ENCODE measurements around the gene HIP1R.

DNA sequence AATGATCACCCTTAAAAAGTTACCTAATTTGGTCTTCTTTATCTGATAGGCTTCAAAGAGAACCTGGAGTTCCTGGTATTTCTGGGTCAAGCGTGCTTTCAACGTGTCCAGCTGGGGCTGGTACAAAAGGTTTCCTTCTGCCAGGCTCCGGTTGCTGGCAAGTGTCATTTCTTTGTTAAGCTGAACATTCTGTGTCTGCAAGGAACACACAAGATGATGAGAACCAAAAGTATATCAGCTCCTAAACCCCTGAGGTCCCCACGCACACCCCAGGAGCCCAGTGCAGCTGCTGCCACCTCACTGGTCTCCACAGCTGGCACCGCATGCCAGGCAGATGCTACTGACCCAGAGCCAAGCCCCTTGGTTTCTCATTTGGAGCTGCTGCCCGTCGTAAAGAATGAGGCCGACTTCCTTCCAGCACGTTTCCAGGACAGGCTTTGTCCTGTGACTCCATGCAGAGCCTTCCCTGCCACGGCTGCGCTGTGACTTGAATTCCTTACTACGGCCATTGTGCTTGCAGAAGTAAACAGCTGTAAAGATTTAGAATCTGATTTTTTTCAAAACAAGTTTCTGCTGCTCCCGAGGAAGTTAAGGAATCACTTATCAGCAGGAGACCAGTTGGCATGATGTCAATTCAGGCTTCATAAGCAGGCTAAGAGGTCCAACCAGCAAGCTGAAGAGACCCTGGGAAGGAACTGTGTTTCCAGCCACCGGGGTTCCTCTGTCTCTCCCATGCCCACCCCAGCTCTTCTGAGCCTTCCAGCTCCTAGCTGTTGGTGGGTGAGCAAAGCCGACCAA, 35.8 kb downstream of the HIP1R start:
- TF ChIP-seq SIN3A (IDR thresholded peaks at IDR 0.05; ENCODE audit: borderline replicate concordance, low read depth, low read length) (no peak), POLR2AphosphoS5 (IDR thresholded peaks at IDR 0.05; ENCODE audit: low read depth, low read length) (no peak), GATAD1 (CRISPR knock-in tag; IDR thresholded peaks at IDR 0.05) (no peak), ZC3H4 (CRISPR knock-in tag; IDR thresholded peaks at IDR 0.05; ENCODE audit: borderline replicate concordance) (no peak), RORA (CRISPR knock-in tag; IDR thresholded peaks at IDR 0.05) (no peak)
- TF ChIP-seq, protein P1, sequence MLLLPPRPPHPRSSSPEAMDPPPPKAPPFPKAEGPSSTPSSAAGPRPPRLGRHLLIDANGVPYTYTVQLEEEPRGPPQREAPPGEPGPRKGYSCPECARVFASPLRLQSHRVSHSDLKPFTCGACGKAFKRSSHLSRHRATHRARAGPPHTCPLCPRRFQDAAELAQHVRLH (CRISPR knock-in tag; IDR thresholded peaks at IDR 0.05; ENCODE audit: borderline replicate concordance, low read depth): no peak
- TF ChIP-seq, protein P2, sequence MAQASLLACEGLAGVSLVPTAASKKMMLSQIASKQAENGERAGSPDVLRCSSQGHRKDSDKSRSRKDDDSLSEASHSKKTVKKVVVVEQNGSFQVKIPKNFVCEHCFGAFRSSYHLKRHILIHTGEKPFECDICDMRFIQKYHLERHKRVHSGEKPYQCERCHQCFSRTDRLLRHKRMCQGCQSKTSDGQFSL (CRISPR knock-in tag; IDR thresholded peaks at IDR 0.05): no peak
- TF ChIP-seq, protein P3, sequence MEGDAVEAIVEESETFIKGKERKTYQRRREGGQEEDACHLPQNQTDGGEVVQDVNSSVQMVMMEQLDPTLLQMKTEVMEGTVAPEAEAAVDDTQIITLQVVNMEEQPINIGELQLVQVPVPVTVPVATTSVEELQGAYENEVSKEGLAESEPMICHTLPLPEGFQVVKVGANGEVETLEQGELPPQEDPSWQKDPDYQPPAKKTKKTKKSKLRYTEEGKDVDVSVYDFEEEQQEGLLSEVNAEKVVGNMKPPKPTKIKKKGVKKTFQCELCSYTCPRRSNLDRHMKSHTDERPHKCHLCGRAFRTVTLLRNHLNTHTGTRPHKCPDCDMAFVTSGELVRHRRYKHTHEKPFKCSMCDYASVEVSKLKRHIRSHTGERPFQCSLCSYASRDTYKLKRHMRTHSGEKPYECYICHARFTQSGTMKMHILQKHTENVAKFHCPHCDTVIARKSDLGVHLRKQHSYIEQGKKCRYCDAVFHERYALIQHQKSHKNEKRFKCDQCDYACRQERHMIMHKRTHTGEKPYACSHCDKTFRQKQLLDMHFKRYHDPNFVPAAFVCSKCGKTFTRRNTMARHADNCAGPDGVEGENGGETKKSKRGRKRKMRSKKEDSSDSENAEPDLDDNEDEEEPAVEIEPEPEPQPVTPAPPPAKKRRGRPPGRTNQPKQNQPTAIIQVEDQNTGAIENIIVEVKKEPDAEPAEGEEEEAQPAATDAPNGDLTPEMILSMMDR (CRISPR knock-in tag; IDR thresholded peaks at IDR 0.05): no peak
- TF ChIP-seq, protein P4, sequence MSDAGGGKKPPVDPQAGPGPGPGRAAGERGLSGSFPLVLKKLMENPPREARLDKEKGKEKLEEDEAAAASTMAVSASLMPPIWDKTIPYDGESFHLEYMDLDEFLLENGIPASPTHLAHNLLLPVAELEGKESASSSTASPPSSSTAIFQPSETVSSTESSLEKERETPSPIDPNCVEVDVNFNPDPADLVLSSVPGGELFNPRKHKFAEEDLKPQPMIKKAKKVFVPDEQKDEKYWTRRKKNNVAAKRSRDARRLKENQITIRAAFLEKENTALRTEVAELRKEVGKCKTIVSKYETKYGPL (CRISPR knock-in tag; IDR thresholded peaks at IDR 0.05): no peak

All from HepG2 (cell line).